GDM1 (cell line): ENCODE data around the gene HTRA1.

Experiments
- DNase-seq: peaks from one replicate; lab custom pipeline; 2025; lab: John Stamatoyannopoulos, UW

The HTRA1 gene

DNA sequence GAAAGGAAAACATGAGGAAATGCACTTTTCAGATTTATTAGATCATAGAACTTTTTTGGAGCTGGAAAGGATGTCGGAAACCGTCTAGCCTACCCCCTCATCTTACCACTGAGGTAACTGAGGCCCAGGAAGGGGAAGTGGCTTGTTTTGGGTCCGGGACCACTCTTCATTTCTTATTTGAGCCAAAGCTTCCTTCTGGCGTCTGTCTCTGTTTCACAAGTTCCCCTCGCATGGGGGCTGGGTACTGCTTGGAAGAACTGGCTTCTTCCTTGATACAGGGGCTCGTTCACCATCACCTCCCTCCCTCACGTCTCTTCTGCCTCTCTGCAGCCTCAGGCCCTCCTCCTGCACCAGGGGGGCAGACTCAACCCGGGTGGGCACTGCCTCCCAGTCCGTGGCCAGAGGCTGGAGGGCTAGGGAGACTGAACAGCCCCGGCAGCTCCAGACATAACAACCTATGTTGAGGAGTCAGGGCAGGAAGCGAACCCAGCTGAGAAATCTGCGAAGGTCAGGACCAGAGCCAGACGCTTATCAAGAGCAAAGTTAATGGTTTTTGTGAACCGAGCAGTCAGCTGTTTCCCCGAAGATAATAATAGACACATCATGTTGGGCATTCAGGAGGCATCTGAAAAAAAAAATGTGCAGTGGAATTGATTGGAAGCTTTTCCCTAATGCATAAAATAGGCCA is 12.9 kb downstream of the HTRA1 start:
- no peak for DNase-seq

DNA sequence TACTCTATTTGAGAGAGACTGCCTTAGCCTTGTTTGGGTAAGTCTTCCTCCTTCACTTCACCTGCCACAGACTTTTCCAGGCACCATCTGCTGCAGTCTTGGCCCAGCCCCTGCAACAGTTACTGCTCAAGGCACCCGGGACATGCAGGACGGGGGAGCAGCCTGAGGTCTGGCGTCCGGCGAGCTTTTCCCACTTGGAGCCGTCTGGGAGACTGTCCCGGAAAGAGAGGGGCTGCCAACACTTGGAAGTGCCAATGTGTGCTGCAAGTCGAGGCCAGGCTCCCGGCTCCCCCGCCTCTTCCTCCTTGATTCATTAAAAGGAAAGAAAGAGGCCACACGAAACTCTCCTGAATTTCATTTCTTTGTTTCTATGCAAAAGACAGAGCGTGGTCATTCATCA is 13.7 kb downstream of the HTRA1 start:
- DNase-seq = no peak

DNA sequence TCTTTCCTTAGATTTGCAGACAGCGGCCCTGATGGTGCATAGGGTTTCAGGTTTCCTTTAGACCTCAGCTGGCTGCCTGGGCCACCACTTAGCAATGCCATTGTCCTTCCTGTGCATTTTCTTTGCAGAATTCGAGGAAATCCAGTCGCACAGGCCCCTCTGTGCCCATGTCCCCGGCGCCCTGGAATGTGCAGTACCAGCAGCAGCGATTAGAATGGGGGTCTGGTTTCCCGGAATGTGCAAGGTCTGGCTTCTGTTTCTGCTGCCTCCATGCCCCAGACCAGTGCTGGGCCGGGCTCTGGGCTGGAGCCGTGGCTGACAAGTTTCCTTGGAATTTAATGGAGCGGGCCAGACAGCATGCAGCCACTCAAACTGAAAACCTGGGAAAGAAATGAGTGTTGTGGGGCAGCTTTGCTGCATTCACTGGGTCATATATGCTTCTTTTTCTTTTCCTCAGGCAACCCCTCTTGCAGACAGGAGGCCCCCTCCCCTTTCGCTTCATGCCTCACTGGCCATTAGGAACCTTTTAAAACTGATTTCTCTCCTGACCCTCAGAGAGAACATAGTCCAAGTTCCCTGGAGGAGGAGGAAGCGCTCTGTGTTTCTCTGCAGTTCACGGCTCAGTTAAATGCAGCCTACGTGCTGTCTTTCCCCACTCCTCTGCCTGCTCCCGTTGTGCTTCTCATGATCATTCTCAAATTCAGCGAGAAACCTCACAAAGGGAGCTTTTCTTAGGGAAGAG is 14.4 kb downstream of the HTRA1 start:
- DNase-seq = no peak

DNA sequence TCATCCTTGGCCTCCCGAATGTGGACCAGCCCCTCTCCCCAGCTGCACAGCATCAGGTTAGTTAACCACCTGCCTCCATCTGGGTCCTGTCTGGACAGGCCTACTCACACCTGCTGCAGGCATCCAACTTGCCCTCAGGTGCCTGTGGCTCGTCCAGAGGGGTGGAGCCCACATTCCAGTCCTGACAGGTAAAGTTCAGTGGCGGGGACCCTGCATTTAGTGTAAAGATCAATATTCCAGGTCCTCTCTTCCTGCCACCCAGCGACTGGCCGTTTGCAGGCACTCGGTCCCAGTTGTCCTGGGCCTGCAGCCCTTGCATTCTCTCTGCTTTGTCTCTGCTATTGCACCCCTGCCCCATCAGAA is 15.0 kb downstream of the HTRA1 start:
- no peak for DNase-seq

DNA sequence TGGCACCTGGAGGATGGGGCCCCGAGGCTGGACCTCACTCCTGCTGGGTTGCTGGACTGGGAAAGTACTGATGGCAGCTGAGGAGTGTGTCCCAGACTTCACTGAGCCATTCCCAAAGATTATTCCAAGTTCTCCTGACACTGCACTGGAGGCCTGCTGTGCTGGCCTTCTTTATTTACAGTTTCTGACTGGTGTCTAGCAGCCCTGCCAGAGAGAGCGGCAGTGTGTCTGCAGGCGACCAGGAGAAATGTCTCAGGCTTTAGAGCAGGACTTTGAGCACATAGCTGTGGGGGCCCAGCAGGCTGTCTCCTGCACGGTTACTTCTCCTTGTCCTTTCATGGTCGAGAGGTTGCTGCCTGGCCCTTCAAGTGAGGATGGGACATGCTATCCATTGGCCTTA is 16.1 kb downstream of the HTRA1 start:
- DNase-seq = no peak

DNA sequence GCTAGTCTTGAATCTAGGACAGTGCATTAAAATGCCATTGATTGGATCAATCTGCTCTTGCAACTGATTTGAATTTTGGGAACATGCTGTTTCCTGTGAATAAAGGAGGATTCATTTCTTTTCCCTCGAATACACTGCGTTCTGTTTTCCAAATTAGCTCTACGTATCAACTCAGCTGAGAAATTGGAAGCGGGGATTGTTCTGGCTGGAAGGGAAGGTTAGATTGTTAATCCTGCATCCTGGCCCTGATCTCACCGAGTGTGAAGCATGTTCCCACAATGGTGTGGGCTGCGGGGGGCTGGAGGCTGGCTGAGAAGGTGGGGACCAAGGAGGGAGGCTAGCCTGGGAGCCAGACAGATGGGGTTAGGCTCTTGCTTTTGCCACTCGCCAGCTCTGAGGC is 17.6 kb downstream of the HTRA1 start:
- DNase-seq = no peak

DNA sequence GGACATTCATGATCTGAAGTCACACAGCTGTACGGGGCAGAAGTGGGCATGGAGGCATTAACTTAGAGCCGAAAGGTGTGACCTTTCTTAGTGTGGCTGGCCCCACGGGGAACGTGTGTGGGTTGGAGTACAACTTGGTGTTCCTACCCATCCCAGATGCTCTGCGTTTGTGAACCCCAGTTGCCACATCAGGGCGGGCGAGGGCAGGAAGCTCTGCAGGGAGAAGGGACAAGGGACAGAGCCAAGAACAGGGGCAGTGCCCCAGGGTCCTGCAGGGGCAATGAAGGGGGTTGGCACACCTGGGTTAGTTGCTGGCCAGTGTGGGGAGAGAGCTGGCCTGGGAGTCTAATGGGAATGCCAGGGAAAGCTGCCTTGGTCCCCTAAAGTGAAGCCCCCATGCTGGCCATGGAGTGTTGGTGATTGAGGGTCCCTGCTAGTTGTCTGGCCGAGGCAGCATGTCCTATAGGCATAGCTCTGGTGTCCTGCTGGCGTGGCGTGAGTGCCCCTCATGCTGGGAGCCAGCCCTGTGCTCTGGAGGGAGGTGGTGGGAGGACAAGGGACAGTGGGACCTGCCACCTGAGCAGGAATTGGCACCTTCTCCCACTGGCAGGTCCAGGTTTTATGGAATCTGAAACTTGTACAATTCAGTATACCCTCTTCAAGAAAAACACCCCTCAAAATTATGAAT is 18.9 kb downstream of the HTRA1 start:
- DNase-seq = no peak

DNA sequence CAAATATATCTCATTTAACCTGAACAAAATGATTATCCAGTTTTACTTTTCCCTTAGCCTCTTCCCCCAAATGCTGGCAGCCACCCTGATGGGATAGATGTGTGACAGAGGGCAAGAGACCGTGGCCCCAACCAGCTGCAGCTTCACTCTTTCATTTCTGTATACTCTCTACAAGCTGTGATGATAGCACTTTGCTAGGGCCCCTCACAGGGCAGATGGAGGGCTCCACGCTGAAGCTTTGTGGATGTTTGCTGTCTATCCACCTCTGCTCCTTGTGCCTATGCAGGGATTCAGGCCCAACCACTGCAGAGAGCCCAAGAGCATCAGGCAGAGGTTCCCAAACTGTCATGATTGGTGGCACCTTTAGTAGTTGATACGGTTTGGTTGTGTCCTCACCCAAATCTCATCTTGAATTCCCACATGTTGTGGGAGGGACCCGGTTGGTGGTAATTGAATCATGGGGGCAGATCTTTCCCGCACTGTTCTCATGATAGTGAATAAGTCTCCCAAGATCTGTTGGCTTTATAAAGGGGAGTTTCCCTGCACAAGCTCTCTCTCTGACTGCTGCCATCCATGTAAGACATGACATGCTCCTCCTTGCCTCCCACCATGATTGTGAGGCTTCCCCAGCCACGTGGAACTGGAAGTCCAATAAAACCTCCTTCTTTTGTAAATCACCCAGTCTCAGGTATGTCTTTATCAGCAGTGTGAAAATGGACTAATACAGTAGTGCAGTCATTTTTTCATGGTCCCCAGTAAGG is 20.1 kb downstream of the HTRA1 start:
- no peak for DNase-seq

DNA sequence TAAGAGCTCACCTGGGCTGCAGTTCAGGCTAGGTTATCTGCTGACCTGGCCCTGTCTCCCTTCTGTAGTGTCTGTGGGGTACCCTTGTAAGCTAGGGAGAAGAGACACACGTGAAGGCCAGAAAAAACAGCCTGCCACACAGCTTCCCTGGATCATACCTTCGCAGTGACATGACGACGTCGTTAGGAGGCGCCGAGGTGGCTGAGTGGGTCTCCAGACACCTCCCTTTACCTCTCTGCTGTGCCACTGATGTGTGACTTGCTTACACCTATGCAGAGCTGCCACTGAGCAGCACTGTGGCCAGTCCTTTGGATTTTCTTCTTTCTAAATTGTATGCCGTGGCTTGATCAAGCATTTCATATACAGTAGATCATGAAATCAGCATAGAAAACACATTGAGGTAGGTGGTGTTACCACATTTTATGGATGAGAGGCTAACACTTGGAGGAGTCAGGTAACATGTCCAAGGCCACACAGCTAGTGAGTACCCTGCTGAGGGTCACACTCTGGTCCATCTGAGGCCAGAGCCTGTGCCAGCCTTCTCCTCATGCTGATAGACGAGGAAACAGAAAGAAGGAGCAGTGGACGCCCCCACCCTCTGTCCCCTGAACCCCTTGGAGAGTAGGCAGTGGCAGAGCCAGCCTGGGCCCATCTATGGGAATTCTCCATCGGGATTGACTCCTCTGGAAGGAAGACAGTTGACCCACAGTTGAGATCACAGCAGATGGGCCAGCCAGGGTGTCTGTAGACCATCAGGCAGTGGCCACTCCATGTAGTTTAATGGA is 23.1 kb downstream of the HTRA1 start:
- DNase-seq = no peak

DNA sequence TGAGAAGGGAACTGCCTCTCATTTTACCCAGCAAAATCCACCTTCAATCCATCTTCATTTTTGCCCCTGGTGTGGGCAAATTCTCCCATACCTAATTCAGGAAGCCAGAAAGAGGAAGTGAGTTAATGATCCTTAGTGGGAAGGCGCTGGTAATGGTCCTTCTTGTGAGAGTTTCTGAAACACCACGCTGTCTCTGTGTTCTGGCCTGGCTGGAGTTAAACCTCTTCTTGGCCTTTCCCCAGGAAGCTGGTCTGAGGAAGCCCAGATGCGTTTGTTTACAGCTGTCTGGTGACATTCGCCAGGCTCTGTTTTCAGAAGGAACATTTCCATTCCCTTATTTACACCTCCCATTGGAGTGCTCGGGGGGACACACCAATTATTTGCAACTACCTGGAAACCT is 24.3 kb downstream of the HTRA1 start:
- DNase-seq = no peak

DNA sequence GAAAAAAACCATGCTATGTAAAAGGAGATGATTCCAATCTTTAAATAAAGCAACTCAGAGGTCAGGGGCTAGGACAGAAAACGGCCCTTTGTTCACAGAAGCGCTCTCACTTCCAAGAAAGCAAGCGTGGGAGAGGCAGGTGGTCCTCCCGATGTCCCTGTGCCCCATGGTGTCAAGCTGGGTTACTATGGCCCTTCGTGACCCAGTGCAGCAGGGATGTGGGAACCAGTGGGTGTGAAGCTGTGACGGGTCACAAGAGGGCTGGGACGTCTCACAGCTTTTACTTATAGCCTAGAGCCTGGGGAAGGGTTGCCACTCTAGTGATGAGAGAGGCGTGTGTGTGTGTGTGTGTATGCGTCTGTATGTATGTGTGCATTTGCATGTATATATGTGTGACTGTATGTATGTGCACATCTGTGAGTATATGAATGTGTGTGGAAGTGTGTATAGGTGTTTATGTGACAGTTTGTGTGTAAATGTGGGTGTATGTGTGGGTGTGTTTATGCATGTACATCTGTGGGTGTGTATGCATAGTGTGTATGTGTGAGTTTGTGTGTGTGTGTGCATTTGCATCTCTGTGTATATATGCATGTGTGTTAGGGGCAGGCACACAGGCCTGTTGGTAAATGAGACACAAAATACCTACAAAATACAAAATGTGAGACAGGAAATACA is 25.2 kb downstream of the HTRA1 start:
- no peak for DNase-seq

DNA sequence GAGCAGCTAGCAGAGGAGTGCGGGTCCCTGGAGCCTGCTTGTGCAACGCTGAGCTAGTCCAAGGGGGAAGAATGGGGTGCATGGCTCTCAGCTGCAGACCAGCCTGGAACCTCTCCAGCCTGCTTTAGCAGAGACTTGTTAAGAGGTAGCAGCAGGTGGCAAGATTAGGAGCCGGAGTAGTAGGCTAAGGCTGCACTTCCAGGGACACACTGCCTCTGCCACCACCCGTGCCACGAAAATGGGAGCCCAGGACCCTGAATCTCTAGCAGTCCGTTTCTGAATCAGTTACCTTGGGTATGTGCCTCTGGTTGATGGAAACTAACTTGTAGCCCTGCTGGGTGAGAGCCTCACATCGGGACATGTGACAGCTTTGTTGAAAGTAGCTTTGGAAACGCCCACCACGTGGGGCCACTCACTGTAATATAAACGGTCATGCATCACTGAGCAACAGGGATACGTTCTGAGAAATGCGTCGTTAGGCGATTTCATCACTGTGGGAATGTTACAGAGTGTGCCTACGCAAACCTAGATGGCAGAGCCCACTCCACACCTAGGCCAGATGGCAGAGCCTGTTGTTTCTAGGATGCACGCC is 25.9 kb downstream of the HTRA1 start:
- DNase-seq = no peak

DNA sequence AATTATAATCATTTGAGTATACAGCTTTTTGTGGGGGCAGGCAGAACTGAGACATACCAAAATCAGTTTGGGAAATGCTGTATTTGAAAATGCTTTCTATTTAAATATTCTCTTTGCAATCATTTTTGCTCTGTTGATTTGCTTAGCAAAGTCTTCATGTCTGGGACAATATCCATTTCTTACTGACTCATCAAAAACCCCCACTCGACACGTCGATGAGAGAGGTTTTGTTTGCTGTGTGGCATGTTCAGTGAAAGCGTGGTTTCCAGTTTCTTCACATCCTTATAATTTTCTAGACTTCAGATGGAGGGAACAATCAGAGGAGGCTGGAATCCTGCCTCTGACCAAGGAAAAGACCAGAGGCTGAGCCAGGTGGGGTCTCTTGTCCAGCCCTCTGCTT is 28.9 kb downstream of the HTRA1 start:
- DNase-seq = no peak

DNA sequence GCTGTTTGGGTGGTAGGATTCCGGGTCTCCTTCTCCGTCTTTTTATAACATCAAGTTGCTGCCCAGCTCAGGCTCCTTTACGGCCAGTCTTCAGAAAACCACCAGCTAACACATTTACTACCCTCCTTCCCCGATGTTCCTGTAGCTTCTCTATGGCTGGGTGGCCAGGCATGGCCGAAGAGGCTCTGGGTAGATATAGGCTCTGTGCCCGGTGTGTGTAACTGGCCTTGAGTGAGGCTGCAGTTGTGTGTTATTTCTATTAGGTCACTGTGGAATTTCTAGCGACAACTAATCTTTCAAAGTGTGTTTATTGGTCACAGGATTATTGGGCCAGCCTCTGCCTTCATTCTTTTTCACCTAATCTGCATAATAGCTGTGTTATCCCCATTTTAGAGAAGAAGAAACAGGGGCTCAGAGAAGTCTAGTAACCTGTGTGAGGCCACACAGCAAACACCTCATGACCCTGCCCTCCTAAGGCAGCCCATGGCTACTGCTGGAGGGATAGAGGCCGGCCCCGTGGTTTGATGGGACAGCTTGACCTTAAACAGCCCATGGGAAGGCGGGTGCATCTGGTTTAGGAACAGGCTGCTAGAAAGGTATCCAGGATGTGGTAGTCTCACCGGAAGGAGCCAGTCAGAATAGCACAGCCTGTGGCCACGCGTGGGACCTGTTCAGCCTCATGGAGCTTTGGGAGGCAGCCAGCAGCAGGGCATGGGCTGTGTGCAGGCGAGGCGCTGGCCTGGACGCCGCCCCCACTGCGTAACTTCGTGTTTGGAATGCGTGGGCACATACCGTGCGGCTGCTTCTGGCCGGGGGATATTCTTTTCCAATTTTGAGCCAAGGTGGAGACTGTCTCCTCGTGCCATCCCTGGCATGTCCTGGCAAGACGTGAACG is 29.7 kb downstream of the HTRA1 start:
- no peak for DNase-seq

DNA sequence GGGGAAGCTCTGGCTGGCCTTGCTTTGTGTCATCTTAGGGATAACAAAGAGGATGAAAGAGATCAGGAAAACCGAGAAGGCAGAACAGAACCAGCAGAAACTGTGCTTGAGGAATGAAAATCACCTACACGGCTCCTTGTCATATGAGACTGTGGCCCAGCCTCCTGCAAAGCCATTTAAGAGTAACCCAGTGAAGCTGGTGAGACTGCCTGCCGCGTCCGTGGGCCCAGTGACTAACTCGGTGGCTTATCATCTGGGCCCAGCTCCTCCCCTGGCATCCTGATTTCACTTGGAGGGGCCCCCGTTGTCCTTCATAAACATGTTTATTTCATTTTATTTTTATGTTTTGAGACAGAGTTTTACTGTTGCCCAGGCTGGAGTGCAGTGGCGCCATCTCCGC is 30.7 kb downstream of the HTRA1 start:
- no peak for DNase-seq

DNA sequence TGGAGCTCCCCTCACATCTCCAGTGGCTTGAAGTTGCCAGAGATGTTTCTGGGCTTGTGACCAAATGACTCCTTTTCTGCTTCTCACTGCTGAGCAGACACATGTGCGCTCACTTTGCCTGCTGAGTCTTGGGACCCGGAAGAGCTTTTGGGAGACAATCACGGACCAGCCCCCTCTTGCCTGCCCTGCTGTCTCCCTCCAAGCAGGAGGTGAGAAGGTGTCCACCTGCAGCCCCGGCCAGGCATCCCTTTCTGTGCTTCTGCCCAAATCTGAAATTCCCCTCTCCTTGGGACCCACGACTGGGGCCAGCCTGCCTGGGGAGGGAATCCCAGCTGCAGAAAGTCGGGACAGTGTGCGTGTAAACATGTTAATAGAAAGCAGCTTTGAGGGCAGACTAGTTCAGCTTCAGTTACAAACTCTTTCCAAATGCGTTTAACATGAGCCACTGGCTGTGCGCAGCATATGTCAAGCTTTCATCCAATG is 31.7 kb downstream of the HTRA1 start:
- DNase-seq = no peak

DNA sequence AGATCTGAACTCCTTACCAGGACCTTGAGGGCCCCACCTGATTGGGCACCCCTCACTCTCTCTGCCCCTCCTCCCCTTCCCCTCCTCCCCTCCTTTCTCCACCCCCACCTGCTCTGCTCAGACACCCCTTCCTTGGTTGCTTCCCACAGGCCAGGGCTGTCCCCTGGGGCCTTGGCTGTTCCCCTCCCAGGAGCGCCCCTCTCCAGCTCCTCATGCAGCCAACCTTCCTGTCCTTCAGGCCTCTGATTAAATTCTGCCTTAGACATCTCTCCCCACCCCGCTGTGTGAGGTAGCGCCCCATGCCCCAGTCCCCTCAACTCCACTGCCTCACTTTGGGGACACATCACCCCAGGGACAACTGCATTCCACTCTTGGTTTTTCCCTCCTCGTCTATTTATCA is 32.4 kb downstream of the HTRA1 start:
- DNase-seq = no peak

DNA sequence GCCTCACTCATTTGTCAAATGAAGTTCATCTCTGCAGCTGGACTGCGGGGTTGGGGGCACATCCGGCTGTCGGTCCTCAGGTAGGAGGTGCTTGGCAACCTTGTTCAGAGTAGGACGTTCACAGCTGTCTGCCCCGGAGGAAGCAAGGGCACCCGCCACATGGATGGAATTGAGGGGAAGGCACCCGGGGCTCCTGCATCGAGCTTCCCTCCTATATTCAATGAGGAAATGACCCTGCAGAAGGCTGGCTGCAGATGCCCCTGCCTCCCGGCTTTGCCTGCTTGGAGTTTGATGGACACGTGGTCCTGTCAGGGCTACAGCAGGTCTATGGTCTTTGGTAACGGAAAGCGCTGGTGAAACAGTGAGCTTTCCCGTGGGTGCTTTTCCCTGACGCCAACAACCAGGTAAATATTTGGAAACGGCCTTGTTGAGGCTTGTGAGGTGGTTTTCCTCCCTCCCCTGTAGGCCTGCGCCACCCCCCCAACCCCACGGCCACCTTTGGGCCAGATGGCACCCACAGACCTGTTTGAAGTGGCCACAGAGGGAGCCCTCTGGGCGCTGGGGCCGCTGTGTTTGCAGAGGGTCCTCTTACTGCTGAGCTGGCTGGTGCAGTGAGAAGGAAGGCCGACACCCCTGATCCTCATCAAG is 32.9 kb downstream of the HTRA1 start:
- no peak for DNase-seq

DNA sequence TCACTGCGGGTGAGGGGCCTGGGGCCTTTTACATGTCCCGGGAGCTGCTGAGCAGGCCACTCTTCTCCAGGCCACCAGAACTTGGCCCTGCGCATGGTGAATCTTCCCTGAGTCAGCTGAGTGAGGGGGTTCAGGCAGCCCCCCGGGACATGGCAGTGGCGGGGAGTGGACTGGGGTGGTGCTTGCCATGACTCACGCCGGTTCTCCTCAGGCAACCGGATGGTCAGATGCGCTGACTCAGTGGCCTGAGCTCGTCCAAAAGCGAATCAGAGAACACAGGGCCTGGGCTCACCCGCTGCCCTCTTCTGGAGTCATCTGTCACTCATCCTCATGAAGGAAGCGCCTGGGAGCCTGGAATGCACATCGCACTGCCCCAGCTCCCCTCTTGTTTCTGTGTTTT is 33.5 kb downstream of the HTRA1 start:
- DNase-seq = no peak
